Endothelial cell of umbilical vein (primary cell): ENCODE results near the gene PHLPP1. TPM values are rescaled to one million over a fixed set of nuclear protein-coding genes. Genes with fewer than 3 reads are reported as not detected.

Experiments
- BruUV-seq: library from RNA; stranded (reverse); fragments of 400-500 nt; replicated peaks from 2 replicates; lab custom pipeline; 2021; lab: Mats Ljungman, UMichigan
- CTCF ChIA-PET: fragments of 300-600, 350-600 bp; sonication (Branson Sonifier 250); formaldehyde crosslinking; loops from one replicate; lab custom pipeline; 2021; ENCODE audit warnings: antibody characterized with exemption, inconsistent platforms; lab: Charles Lee
- POLR2A ChIA-PET: fragments of 300-600, 350-600 bp; sonication (Branson Sonifier 250); formaldehyde crosslinking; loops from one replicate; lab custom pipeline; 2021; ENCODE audit warnings: antibody characterized with exemption, inconsistent platforms; lab: Charles Lee
- DNase-seq: peaks from one replicate; pipeline ENCODE4 v3.0.0-alpha.2; 2011; ENCODE audit warnings: low read depth, low spot score
- FAIRE-seq: peaks from 2 replicates; lab custom pipeline; 2011; peaks lifted over from hg19 to GRCh38; lab: Jason Lieb, UNC
- H2AFZ ChIP-seq: 2 replicates; pipeline ENCODE4 v1.6.0; 2012; ENCODE audit warnings: low read depth, low read length, control low read depth, inconsistent platforms
- H3K27ac ChIP-seq: 2 replicates; pipeline ENCODE4 v1.5.1; 2011; ENCODE audit warnings: low read depth, mild to moderate bottlenecking, control low read depth, low read length, moderate library complexity; ENCODE audit not compliant: insufficient read depth
- H3K27me3 ChIP-seq, 2 experiments: 2 replicates each; pipeline versions ENCODE4 v1.6.0 to v1.6.1; 2011; ENCODE audit warnings: low read length in 2 of 2, mixed read lengths in 1 of 2; ENCODE audit not compliant: control insufficient read depth in 2 of 2, insufficient read depth in 2 of 2
- H3K36me3 ChIP-seq, 2 experiments: 2 replicates in 1 of 2; 3 replicates in 1 of 2; pipeline ENCODE4 v1.5.1; 2011; ENCODE audit warnings: low read length in 2 of 2, mild to moderate bottlenecking in 1 of 2, moderate library complexity in 1 of 2; ENCODE audit not compliant: control insufficient read depth in 2 of 2, insufficient read depth in 2 of 2; ENCODE audit errors: extremely low read depth in 1 of 2
- H3K4me1 ChIP-seq: 3 replicates; pipeline ENCODE4 v1.5.1; 2011; ENCODE audit warnings: mild to moderate bottlenecking, low read length; ENCODE audit not compliant: control insufficient read depth, insufficient read depth; ENCODE audit errors: extremely low read depth
- H3K4me2 ChIP-seq: 2 replicates; pipeline ENCODE4 v1.6.1; 2011; ENCODE audit warnings: low read length, control low read depth, mixed read lengths; ENCODE audit not compliant: insufficient read depth
- H3K4me3 ChIP-seq, 3 experiments: fragments of 200-600 bp in 1 of 3; sonication (generic), shearing (Covaris generic) in 1 of 3; replicated peaks in 1 of 3; 2 replicates each; pipeline ENCODE4 v1.5.1; 2011 to 2016; ENCODE audit warnings: control low read depth in 3 of 3, low read length in 3 of 3, mild to moderate bottlenecking in 2 of 3, inconsistent platforms in 1 of 3, low read depth in 1 of 3, moderate library complexity in 1 of 3; ENCODE audit not compliant: insufficient read depth in 1 of 3
- H3K79me2 ChIP-seq: 2 replicates; pipeline ENCODE4 v1.6.0; 2012; ENCODE audit warnings: low read length, inconsistent platforms; ENCODE audit not compliant: control insufficient read depth, insufficient read depth
- H3K9ac ChIP-seq: replicated peaks from 2 replicates; pipeline ENCODE3; 2011; ENCODE audit warnings: low read length, control low read depth; ENCODE audit not compliant: insufficient read depth; ENCODE audit errors: extremely low read depth
- H3K9me1 ChIP-seq: replicated peaks from 3 replicates; pipeline ENCODE4 v1.6.0; 2011; ENCODE audit warnings: mild to moderate bottlenecking, low read length; ENCODE audit not compliant: control insufficient read depth, insufficient read depth; ENCODE audit errors: extremely low read depth
- H3K9me3 ChIP-seq: replicated peaks from 2 replicates; pipeline ENCODE4 v1.5.1; 2012; ENCODE audit warnings: low read length, inconsistent platforms; ENCODE audit not compliant: control insufficient read depth, insufficient read depth
- H4K20me1 ChIP-seq: replicated peaks from 2 replicates; pipeline ENCODE3; 2011; ENCODE audit warnings: mild to moderate bottlenecking, low read length; ENCODE audit not compliant: control insufficient read depth, insufficient read depth; ENCODE audit errors: extremely low read depth
- EZH2 ChIP-seq: IDR thresholded peaks from 2 replicates; pipeline ENCODE4 v1.6.1; 2012; ENCODE audit warnings: borderline replicate concordance, low read depth, mild to moderate bottlenecking, moderate library complexity, low read length, inconsistent platforms; ENCODE audit not compliant: severe bottlenecking
- FOS ChIP-seq: IDR thresholded peaks from 2 replicates; pipeline ENCODE4 v1.6.1; 2011; ENCODE audit warnings: mild to moderate bottlenecking, low read length, moderate library complexity, borderline replicate concordance; ENCODE audit not compliant: insufficient read depth
- GATA2 ChIP-seq: IDR thresholded peaks from 2 replicates; pipeline ENCODE4 v1.7.0; 2011; ENCODE audit warnings: low read depth, mild to moderate bottlenecking, moderate library complexity, mixed read lengths, low read length; ENCODE audit not compliant: insufficient read length, insufficient read depth
- JUN ChIP-seq: IDR thresholded peaks from 2 replicates; pipeline ENCODE4 v1.6.1; 2011; ENCODE audit warnings: borderline replicate concordance, low read depth; ENCODE audit not compliant: insufficient read length, insufficient read depth
- MYC ChIP-seq: IDR thresholded peaks from one replicate; pipeline ENCODE4 v1.6.1; 2011; ENCODE audit warnings: mild to moderate bottlenecking, low read depth, low read length
- POLR2A ChIP-seq: IDR thresholded peaks from 2 replicates; pipeline ENCODE4 v1.6.1; 2012; ENCODE audit warnings: low read depth, mild to moderate bottlenecking, control low read depth, low read length
- dilution Hi-C: fragments of 300-500 bp; cut with MboI; formaldehyde crosslinking; loops from one replicate; pipeline ENCODE4 v1.15.0; 2019; ENCODE audit warnings: low sequenced_read_pairs; ENCODE audit not compliant: extremely low pct_ligation_motif_present
- intact Hi-C: fragments of 100-400 bp; cut with micrococcal nuclease; formaldehyde crosslinking; loops from one replicate; pipeline ENCODE4 v1.10.0; 2022
- polyA plus RNA-seq, 4 experiments: library from polyadenylated mRNA; depleted of rRNA in 3 of 4; stranded (reverse) in 3 of 4; unstranded in 1 of 4; fragments of >200 nt; gene quantifications; 2 replicates each; pipeline versions ENCODE4 v1.2.1 to v1.2.3, GENCODE V29; 2011 to 2012; ENCODE audit warnings: missing spikeins in 1 of 4
- total RNA-seq: library from RNA; stranded (reverse); gene quantifications from 2 replicates; pipeline ENCODE4 v1.2.3, GENCODE V29; 2021
- TF ChIP-seq, protein P1 (sequence below), 2 donors: IDR thresholded peaks; 1 replicate in 1 of 2; 2 replicates in 1 of 2; pipeline ENCODE4 v1.5.1; 2011; ENCODE audit warnings: low read length in 2 of 2, mild to moderate bottlenecking in 2 of 2, moderate library complexity in 2 of 2, control low read depth in 1 of 2, inconsistent platforms in 1 of 2, low read depth in 1 of 2; ENCODE audit not compliant: insufficient read depth in 1 of 2; ENCODE audit errors: extremely low read depth in 1 of 2
- TF ChIP-seq, protein P2 (sequence below): IDR thresholded peaks from 2 replicates; pipeline ENCODE4 v1.6.1; 2011; ENCODE audit not compliant: insufficient read depth, insufficient read length

PHLPP1 gene
- total and polyA plus RNA-seq, 2 donors (not counting 3 experiments of a cell fraction or from before 2014, with no cell fraction given) = 4.0 to 10.8 TPM

- CTCF ChIA-PET = interaction anchor here (1.4 kb wide), 1 partner anchor 245 kb away, joined by 5 read pairs; no protein-coding TSS in a partner anchor
- POLR2A ChIA-PET = no interaction called here
- H3K27ac ChIP-seq = no peak overlapping the region
Observed at GRCh38 chr18:62713651-62714247, 1.6 kb upstream of the PHLPP1 start.

More at GRCh38 chr18:62713651-62714247, 1.6 kb upstream of the PHLPP1 start:
- peaks cover 20% of the 10 kb centered on the region for H3K4me1 ChIP-seq
- no peak overlapping the region for H3K9ac ChIP-seq
- no peaks in the 10 kb centered on the region for H3K36me3 ChIP-seq
- H3K9me3 ChIP-seq = no peaks in the 10 kb centered on the region
- dilution Hi-C loops = no loop called here
- H3K4me3 ChIP-seq = no peak overlapping the region
- DNase-seq (no peak), FAIRE-seq (no peak)
- no peaks in the 10 kb centered on the region for H4K20me1 ChIP-seq
- H3K4me2 ChIP-seq = no peak overlapping the region
- H2AFZ ChIP-seq = no peak overlapping the region
- no TSS peak for BruUV-seq
- peaks cover 0 to 2% of the 10 kb centered on the region in 2 experiments for H3K27me3 ChIP-seq
- H3K79me2 ChIP-seq = no peaks in the 10 kb centered on the region
- H3K9me1 ChIP-seq = no peaks in the 10 kb centered on the region
- no peak for TF ChIP-seq MYC
- TF ChIP-seq JUN = no peak
- no peak for TF ChIP-seq FOS
- TF ChIP-seq GATA2 = no peak
- no peak for TF ChIP-seq EZH2
- TF ChIP-seq, protein P1, sequence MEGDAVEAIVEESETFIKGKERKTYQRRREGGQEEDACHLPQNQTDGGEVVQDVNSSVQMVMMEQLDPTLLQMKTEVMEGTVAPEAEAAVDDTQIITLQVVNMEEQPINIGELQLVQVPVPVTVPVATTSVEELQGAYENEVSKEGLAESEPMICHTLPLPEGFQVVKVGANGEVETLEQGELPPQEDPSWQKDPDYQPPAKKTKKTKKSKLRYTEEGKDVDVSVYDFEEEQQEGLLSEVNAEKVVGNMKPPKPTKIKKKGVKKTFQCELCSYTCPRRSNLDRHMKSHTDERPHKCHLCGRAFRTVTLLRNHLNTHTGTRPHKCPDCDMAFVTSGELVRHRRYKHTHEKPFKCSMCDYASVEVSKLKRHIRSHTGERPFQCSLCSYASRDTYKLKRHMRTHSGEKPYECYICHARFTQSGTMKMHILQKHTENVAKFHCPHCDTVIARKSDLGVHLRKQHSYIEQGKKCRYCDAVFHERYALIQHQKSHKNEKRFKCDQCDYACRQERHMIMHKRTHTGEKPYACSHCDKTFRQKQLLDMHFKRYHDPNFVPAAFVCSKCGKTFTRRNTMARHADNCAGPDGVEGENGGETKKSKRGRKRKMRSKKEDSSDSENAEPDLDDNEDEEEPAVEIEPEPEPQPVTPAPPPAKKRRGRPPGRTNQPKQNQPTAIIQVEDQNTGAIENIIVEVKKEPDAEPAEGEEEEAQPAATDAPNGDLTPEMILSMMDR (IDR thresholded peaks at IDR 0.05; ENCODE audit: extremely low read depth in 1 of 2, insufficient read depth in 1 of 2, low read depth in 1 of 2, low read length in 2 of 2) = no peak
- TF ChIP-seq, protein P2, sequence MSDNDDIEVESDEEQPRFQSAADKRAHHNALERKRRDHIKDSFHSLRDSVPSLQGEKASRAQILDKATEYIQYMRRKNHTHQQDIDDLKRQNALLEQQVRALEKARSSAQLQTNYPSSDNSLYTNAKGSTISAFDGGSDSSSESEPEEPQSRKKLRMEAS = no peak
- no peak for TF ChIP-seq POLR2A
- intact Hi-C loops = loop anchor here (2.0 kb wide), 2 partner anchors 75 to 163 kb away; no protein-coding TSS in a partner anchor
